Panc1 (cell line): ENCODE results near the gene TMEM120B. TPM values are rescaled to one million over a fixed set of nuclear protein-coding genes. Genes with fewer than 3 reads are reported as not detected.

ENCODE experiments used
- ATAC-seq: fragments of 200-7000 bp; cut with Tn5 transposase; 2 replicates; pipeline ENCODE4 v1.9.1; 2020; ENCODE audit warnings: mild to moderate bottlenecking, moderate library complexity
- BruUV-seq: library from RNA; stranded (reverse); fragments of 400-500 nt; replicated peaks from 2 replicates; lab custom pipeline; 2021; lab: Mats Ljungman, UMichigan
- CTCF ChIA-PET: fragments of 300-600 bp; sonication (Branson Sonifier 250); formaldehyde crosslinking; loops from one replicate; lab custom pipeline; 2022; ENCODE audit warnings: antibody characterized with exemption; lab: Charles Lee
- POLR2A ChIA-PET: fragments of 300-600 bp; sonication (Branson Sonifier 250); formaldehyde crosslinking; loops from one replicate; lab custom pipeline; 2022; ENCODE audit warnings: antibody characterized with exemption; lab: Charles Lee
- DNase-seq: peaks from one replicate; pipeline ENCODE4 v3.0.0-alpha.2; 2010; ENCODE audit warnings: low read depth, low spot score
- H3K27ac ChIP-seq: 2 replicates; pipeline ENCODE4 v1.5.1; 2011; ENCODE audit warnings: mild to moderate bottlenecking, low read length, inconsistent platforms
- H3K27me3 ChIP-seq: fragments of 200-500 bp; sonication (Bioruptor generic); 2 replicates; pipeline ENCODE4 v1.6.0; 2014; ENCODE audit warnings: low read length, inconsistent platforms; ENCODE audit not compliant: control insufficient read depth, insufficient read depth
- H3K36me3 ChIP-seq: fragments of 200-500 bp; sonication (Bioruptor generic); 2 replicates; pipeline ENCODE4 v1.5.1; 2014; ENCODE audit warnings: inconsistent platforms, mild to moderate bottlenecking, low read length, moderate library complexity; ENCODE audit not compliant: control insufficient read depth, insufficient read depth
- H3K4me1 ChIP-seq: 2 replicates; pipeline ENCODE4 v1.5.1; 2011; ENCODE audit warnings: inconsistent platforms, mild to moderate bottlenecking, low read length, moderate library complexity; ENCODE audit not compliant: control insufficient read depth, insufficient read depth
- H3K4me3 ChIP-seq, 2 experiments: 2 replicates each; pipeline ENCODE4 v1.5.1; 2011 to 2012; ENCODE audit warnings: low read depth in 2 of 2, low read length in 2 of 2, mild to moderate bottlenecking in 2 of 2, inconsistent platforms in 1 of 2, moderate library complexity in 1 of 2
- H3K9me3 ChIP-seq: fragments of 200-500 bp; sonication (Bioruptor generic); 2 replicates; pipeline ENCODE4 v1.5.1; 2014; ENCODE audit warnings: low read depth, mild to moderate bottlenecking, inconsistent platforms, low read length, moderate library complexity; ENCODE audit not compliant: control insufficient read depth, insufficient read depth
- CTCF ChIP-seq: fragments of 450-650 bp; IDR thresholded peaks from 2 replicates; pipeline ENCODE4 v1.5.1; 2017; ENCODE audit warnings: mild to moderate bottlenecking
- POLR2AphosphoS5 ChIP-seq: IDR thresholded peaks from 2 replicates; pipeline ENCODE4 v1.6.1; 2012; ENCODE audit warnings: mild to moderate bottlenecking, low read depth, low read length, moderate library complexity
- REST ChIP-seq, 2 experiments: IDR thresholded peaks; 2 replicates each; pipeline ENCODE4 v1.6.1; 2011 to 2012; ENCODE audit warnings: low read depth in 2 of 2, control low read depth in 1 of 2, low read length in 1 of 2, mild to moderate bottlenecking in 1 of 2, moderate library complexity in 1 of 2; ENCODE audit not compliant: insufficient read depth in 1 of 2
- SIN3A ChIP-seq: IDR thresholded peaks from 2 replicates; pipeline ENCODE4 v1.6.1; 2012; ENCODE audit warnings: low read depth, mild to moderate bottlenecking, low read length, moderate library complexity, borderline replicate concordance; ENCODE audit not compliant: insufficient read depth
- TCF7L2 ChIP-seq: IDR thresholded peaks from 2 replicates; pipeline ENCODE4 v1.6.1; 2011; ENCODE audit warnings: mild to moderate bottlenecking, low read depth, low read length, inconsistent platforms
- in situ Hi-C: cut with HindIII; loops from 2 replicates; pipeline ENCODE4 v1.10.0; 2016; ENCODE audit warnings: low sequenced_read_pairs, low pct_unique_long_range_greater_than_20kb
- intact Hi-C: fragments of 100-400 bp; cut with micrococcal nuclease; formaldehyde crosslinking; loops from one replicate; pipeline ENCODE4 v1.10.0; 2022; ENCODE audit not compliant: unreplicated experiment
- total RNA-seq: library from RNA; stranded (reverse); gene quantifications from one replicate; pipeline ENCODE4 v1.2.1, GENCODE V29; 2021; ENCODE audit not compliant: unreplicated experiment

Gene TMEM120B
- total RNA-seq, 1 experiment from 2014 or later, result 22.3 TPM

GRCh38 chr12:121770388-121770787 lies 57.8 kb downstream of the TMEM120B start:
- BruUV-seq, result no TSS peak
- no peaks in the 10 kb centered on the region for H3K36me3 ChIP-seq
- no peak overlapping the region for H3K27ac ChIP-seq
- TF ChIP-seq POLR2AphosphoS5 (no peak), SIN3A (no peak), CTCF (no peak), TCF7L2 (no peak), REST (IDR thresholded peaks at IDR 0.05; ENCODE audit: insufficient read depth in 1 of 2, low read depth in 2 of 2, low read length in 1 of 2) (no peak)
- DNase-seq (no peak), ATAC-seq (no peak)
- POLR2A ChIA-PET, result no interaction called here
- intact Hi-C loops (no loop called here), in situ Hi-C loops (no loop called here)
- CTCF ChIA-PET, result no interaction called here
- peaks cover 14% of the 10 kb centered on the region for H3K4me1 ChIP-seq
- no peak overlapping the region for H3K4me3 ChIP-seq
- no peaks in the 10 kb centered on the region for H3K9me3 ChIP-seq
- no peaks in the 10 kb centered on the region for H3K27me3 ChIP-seq

- DNase-seq (no peak), ATAC-seq (no peak)
- Histone ChIP-seq H3K27ac (no peak overlapping the region), H3K9me3 (no peaks in the 10 kb centered on the region), H3K36me3 (no peaks in the 10 kb centered on the region), H3K4me1 (peaks cover 20% of the 10 kb centered on the region), H3K27me3 (no peaks in the 10 kb centered on the region), H3K4me3 (no peak overlapping the region)
- intact Hi-C loops (no loop called here), in situ Hi-C loops (no loop called here)
- no TSS peak for BruUV-seq
- TF ChIP-seq CTCF (no peak), REST (IDR thresholded peaks at IDR 0.05; ENCODE audit: insufficient read depth in 1 of 2, low read depth in 2 of 2, low read length in 1 of 2) (no peak)
- ChIA-PET POLR2A (no interaction called here), CTCF (no interaction called here)
These were observed 58.5 kb downstream of the TMEM120B start for GRCh38 chr12:121770813-121771625.
